CD4-positive, alpha-beta T cell treated with Interleukin-17A for 1 hour (primary cell): Measurements from ENCODE around the gene NOC3L.

Experiments
- DNase-seq: peaks from one replicate; pipeline ENCODE4 v3.0.0-alpha.2; 2020

NOC3L gene

DNA sequence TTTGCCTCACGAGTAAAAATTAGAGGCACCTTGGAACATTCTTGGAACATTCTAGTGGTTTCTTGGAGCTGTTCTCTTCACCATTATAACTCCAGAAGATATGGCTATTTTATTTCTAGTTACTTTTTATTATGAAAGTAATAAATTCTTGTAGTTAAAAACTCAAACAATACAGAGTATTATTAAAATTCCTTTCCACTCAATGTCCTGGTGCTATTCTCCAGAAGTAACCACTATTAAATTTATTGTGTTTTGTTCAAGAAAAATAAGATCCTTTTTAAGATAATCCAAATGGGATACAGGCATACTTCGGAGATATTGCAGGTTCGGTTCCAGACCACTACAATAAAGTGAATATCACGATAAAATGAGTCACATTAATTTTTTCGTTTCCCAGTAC, 68.6 kb downstream of the NOC3L start:
- no peak for DNase-seq

DNA sequence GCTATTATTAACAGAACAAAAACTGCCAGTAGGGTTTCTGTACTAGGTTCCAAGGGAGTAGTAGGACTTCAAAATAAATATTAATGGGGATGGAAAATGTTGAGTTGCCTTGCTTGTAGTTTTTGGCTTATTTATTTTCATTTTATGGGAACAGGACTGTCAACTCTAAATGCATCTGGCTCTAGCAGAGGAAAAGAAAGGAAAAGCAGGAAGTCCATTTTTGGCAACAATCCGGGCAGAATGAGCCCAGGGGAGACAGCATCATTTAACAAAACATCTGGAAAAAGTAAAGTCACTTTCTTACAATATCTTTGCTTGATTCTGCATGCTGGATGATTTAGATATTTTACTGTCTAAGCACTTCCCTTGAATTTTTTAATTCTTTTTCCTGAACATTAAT, 69.4 kb downstream of the NOC3L start:
- no peak for DNase-seq

DNA sequence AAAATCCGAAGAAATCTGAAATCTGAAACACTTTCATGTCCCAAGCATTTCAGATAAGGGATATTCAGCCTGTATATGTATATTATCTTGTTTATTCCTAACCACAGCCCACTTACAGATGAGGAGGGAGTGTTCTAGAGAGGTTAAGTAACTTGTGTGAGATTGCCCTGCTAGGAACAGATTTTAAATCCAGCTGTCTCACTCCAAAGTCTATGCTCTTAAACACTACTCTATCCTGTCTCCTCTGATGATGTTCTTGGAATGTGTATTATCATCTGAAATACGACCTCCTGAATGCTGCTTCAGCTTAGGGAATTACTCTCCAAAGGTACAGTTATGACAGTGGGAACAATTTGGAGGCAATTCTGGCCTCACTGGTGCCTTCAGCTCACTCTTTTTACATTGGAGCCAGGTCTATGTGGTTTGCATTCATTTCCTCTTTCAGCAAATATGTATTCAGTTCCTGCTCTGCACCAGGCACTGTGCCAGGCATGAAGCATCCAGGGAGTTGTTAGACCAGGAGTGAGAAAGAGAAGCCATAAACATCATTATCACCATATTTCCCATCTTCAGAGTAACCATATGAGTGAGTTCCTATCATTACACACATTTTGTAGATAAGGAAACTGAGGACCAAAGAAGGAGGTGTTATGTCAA, 70.2 kb downstream of the NOC3L start:
- no peak for DNase-seq

DNA sequence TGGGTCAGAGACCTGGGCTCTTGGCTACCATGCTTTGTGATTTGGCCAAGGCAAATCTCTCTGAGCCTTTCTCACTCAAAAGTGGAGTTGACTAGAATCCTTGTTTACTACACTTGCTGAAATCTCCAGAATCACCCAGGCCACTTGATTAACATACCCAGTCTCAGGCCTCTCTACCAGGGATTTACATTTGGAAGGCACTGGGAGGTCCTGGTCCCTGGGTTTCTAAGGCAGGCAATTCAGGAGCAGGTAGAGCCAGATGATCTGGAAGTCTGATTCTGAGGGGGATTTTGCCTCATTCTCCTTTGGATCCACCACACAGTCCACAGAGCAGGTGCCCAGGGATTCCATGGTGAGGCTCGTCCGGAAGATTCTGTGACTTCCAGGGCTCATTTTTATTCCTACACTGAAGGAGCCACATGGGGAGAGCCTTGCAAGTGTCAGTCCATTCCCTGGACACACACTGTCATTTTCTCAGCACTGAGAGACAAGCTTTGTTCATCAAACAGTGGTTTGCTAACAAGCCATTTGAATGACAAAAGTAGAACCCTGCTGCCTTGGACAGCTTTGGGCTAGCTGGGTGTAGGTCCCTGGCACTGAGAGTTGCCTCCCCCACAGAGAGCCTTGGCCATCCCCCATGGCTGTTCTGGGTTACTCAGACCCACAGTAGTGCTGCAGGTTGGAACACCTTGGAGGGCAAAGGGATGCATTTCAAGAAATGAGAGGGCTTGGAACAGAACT, 74.2 kb downstream of the NOC3L start:
- DNase-seq = no peak

DNA sequence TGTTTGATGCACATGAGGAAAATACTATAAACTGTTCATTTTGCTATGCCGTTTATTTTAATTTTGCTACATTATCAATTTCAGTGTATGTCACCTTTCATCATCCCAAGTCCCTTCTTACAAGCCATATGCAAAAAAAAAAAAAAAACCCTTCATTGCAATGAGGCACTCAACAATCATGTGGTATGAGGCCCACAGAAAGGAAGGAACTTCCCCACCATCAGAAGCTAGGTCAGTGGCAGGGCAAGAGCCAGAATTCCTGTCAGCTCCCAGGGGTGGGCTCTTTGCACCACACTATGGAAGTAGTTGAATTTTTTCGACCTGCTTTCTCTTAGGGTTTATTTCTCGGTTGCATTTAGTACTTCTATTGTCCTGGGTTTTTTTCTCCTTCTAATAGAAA, 75.4 kb downstream of the NOC3L start:
- no peak for DNase-seq

DNA sequence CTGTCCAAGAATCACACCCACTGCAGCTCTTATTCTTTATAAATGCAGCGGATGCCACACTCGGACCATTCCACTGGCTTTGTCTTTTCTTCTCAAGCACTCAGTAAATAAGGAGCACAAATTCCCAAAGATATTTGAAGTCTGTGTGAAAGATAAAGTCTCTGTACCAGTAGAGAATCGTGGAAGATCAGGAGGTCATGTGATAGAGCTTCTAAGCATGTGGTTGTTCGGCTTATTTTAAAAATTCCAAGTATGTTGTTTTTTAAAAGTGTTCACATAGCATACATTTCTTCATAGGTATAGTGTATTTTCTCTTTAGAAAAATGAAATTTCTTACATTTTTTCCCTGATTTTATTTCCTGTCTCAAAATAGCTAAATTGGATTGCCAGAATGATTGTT, 75.8 kb downstream of the NOC3L start:
- no peak for DNase-seq

DNA sequence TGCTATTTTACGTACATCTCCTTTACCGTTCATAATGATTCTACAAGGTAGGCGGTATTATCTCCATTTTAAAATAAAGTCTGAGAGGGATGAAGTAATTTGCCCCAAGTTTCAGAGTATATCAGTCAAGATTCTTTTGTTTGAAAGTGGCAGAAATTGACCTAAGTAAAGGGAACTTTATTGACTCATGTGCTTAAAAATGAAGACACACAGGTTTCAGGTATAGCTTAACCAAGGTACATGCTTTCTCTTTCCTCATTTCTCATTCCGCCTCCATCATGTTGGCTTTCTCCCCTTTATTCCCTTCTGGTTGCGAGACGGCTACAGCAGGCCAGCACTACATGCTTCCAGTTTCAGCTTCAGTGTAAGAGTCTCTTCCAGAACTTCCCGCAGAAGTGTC, 77.5 kb downstream of the NOC3L start:
- no peak for DNase-seq
